Astrocyte (in vitro differentiated cells and primary cell): ENCODE measurements around the gene GPR6.

Source experiments
- EZH2 ChIP-seq: IDR thresholded peaks from 2 replicates; pipeline ENCODE4 v1.6.1; 2012; ENCODE audit warnings: mild to moderate bottlenecking, low read length, inconsistent platforms; ENCODE audit not compliant: insufficient read depth
- TF ChIP-seq, protein P1 (sequence below): IDR thresholded peaks from 2 replicates; pipeline ENCODE4 v1.5.1; 2011; ENCODE audit warnings: low read depth, mild to moderate bottlenecking, inconsistent platforms, low read length, moderate library complexity; ENCODE audit not compliant: insufficient read depth

GRCh38 chr6:109966299-109966698 is 11.8 kb upstream of the GPR6 start:
- TF ChIP-seq, protein P1, sequence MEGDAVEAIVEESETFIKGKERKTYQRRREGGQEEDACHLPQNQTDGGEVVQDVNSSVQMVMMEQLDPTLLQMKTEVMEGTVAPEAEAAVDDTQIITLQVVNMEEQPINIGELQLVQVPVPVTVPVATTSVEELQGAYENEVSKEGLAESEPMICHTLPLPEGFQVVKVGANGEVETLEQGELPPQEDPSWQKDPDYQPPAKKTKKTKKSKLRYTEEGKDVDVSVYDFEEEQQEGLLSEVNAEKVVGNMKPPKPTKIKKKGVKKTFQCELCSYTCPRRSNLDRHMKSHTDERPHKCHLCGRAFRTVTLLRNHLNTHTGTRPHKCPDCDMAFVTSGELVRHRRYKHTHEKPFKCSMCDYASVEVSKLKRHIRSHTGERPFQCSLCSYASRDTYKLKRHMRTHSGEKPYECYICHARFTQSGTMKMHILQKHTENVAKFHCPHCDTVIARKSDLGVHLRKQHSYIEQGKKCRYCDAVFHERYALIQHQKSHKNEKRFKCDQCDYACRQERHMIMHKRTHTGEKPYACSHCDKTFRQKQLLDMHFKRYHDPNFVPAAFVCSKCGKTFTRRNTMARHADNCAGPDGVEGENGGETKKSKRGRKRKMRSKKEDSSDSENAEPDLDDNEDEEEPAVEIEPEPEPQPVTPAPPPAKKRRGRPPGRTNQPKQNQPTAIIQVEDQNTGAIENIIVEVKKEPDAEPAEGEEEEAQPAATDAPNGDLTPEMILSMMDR: no peak
- TF ChIP-seq EZH2: no peak
